ENCODE results near the gene P2RX6. TPM values are rescaled to one million over a fixed set of nuclear protein-coding genes. Genes with fewer than 3 reads are reported as not detected.
A peak's percentile ranks its signal among the peaks of the same experiment; 100 is the strongest.

Gene P2RX6
- total RNA-seq, 5 donors from 2014 or later (not counting 1 experiment from before 2014, with no cell fraction given), result 0.29 to 1.6 (median 1.0) TPM

- CTCF ChIA-PET, result interaction anchor here in 1 of 2 donors (0.9 kb wide), 1 partner anchor 10 kb away, joined by 3 read pairs; the partner anchor contains the start of gene THAP7
- ATAC-seq (replicated peaks in 1 of 4) (no peak), DNase-seq (no peak)
- no peaks in the 10 kb centered on the region for H3K9me3 ChIP-seq
- no peaks in the 10 kb centered on the region for H3K27me3 Mint-ChIP-seq
- 94% methylated on average over 12 of the region's 14 CpGs for WGBS (ENCODE audit: insufficient coverage)
- no peaks in the 10 kb centered on the region for H3K36me3 ChIP-seq (ENCODE audit: control insufficient read depth in 2 of 2, extremely low read depth in 1 of 2, insufficient read depth in 1 of 2, low read length in 1 of 2)
- H3K4me1 ChIP-seq (ENCODE audit: control insufficient read depth in 1 of 2, extremely low read depth in 1 of 2, insufficient read depth in 2 of 2, low read length in 2 of 2), result peaks cover 8 to 25% of the 10 kb centered on the region in 2 experiments
- peak overlapping the region; percentile 67 to 68 for H3K27ac Mint-ChIP-seq
- H3K9me3 Mint-ChIP-seq, result no peaks in the 10 kb centered on the region
- no peak overlapping the region for H3K4me3 ChIP-seq (ENCODE audit: control insufficient read depth in 1 of 2, extremely low read depth in 1 of 2, low read length in 1 of 2)
- POLR2A ChIA-PET, result interaction anchor here in 1 of 2 donors (0.7 kb wide), 1 partner anchor 707 kb away, joined by 15 read pairs; no protein-coding TSS in a partner anchor
- H3K4me3 Mint-ChIP-seq, result peak overlapping the region; percentile 68 to 87 (median 69)
- peak overlapping the region; percentile 79 for H3K27ac ChIP-seq (ENCODE audit: low read length)
- peaks cover 0 to 4% of the 10 kb centered on the region in 2 experiments for H3K27me3 ChIP-seq (replicated peaks in 1 of 2; ENCODE audit: control insufficient read depth in 2 of 2, extremely low read depth in 1 of 2, insufficient read depth in 2 of 2, low read length in 1 of 2)
- H3K36me3 Mint-ChIP-seq, result no peaks in the 10 kb centered on the region
- H3K4me1 Mint-ChIP-seq, result peaks cover 16 to 34% (median 26%) of the 10 kb centered on the region in 3 donors
These were observed 2.2 kb upstream of the P2RX6 start for GRCh38 chr22:21012446-21013407.

- H3K36me3 Mint-ChIP-seq, result no peaks in the 10 kb centered on the region
- Histone ChIP-seq H3K9me3 (no peaks in the 10 kb centered on the region), H3K4me1 (ENCODE audit: control insufficient read depth in 1 of 2, extremely low read depth in 1 of 2, insufficient read depth in 2 of 2, low read length in 2 of 2) (peaks cover 8 to 25% of the 10 kb centered on the region in 2 experiments), H3K36me3 (ENCODE audit: control insufficient read depth in 2 of 2, extremely low read depth in 1 of 2, insufficient read depth in 1 of 2, low read length in 1 of 2) (no peaks in the 10 kb centered on the region), H3K27me3 (replicated peaks in 1 of 2; ENCODE audit: control insufficient read depth in 2 of 2, extremely low read depth in 1 of 2, insufficient read depth in 2 of 2, low read length in 1 of 2) (peaks cover 0 to 4% of the 10 kb centered on the region in 2 experiments), H3K4me3 (ENCODE audit: control insufficient read depth in 1 of 2, extremely low read depth in 1 of 2, low read length in 1 of 2) (peak overlapping the region; percentile 51 to 75), H3K27ac (ENCODE audit: low read length) (peak overlapping the region; percentile 79)
- peak in 1 of 35 experiments; percentile 34 for DNase-seq
- peaks cover 16 to 34% (median 26%) of the 10 kb centered on the region in 3 donors for H3K4me1 Mint-ChIP-seq
- POLR2A ChIA-PET, result no interaction called here
- CTCF ChIA-PET, result interaction anchor here in 1 of 2 donors (0.9 kb wide), 1 partner anchor 11 kb away, joined by 3 read pairs; the partner anchor contains the start of gene THAP7
- peak overlapping the region; percentile 81 to 87 (median 81) for H3K4me3 Mint-ChIP-seq
- ATAC-seq (replicated peaks in 1 of 4), result peak in 2 of 4 experiments; percentile 6 to 10
- H3K27ac Mint-ChIP-seq, result peak overlapping the region; percentile 82 to 93
- no peaks in the 10 kb centered on the region for H3K27me3 Mint-ChIP-seq
- 20% methylated on average over 6 of the region's 24 CpGs for WGBS (ENCODE audit: insufficient coverage)
- no peaks in the 10 kb centered on the region for H3K9me3 Mint-ChIP-seq
These were observed 1.2 kb upstream of the P2RX6 start for GRCh38 chr22:21013657-21014201.

DNA sequence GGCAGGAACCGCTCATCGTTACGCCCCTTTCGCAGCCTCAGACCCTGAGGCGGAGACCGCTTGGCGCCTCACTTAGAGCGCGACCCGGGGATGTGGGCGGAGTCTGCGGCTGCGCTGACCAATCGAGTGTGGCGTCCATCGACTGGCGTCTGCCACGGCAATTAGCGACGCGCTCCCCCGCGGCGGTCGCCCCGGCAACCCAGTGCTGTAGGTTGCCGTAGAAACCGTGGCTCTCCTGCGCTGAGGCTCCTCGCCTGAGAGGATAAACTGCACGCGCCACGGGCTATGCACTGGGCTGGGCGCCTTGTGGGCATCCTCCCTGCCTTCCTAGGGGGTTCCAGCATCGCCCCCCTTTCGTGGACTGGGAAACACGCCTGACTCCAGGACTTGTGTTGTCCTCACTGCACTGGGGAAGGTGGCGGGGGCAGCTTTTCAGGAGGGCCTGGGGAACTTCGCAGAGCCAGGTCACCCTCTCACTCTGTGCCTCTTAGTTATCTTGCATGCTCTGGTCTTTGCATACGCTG is 701 bp upstream of the P2RX6 start:
- ChIA-PET CTCF (no interaction called here), POLR2A (interaction anchor here in 1 of 2 donors (0.6 kb wide), 1 partner anchor 703 kb away, joined by 3 read pairs; no protein-coding TSS in a partner anchor)
- peaks cover 0 to 4% of the 10 kb centered on the region in 2 experiments for H3K27me3 ChIP-seq (replicated peaks in 1 of 2; ENCODE audit: control insufficient read depth in 2 of 2, extremely low read depth in 1 of 2, insufficient read depth in 2 of 2, low read length in 1 of 2)
- under 1% methylated on average over 40 of the region's 40 CpGs for WGBS (ENCODE audit: insufficient coverage)
- DNase-seq (peak; percentile 59 to 91 (median 75)), ATAC-seq (replicated peaks in 1 of 4) (peak; percentile 84 to 93 (median 92))
- peaks cover 16 to 34% (median 26%) of the 10 kb centered on the region in 3 donors for H3K4me1 Mint-ChIP-seq
- peak overlapping the region; percentile 51 to 75 for H3K4me3 ChIP-seq (ENCODE audit: control insufficient read depth in 1 of 2, extremely low read depth in 1 of 2, low read length in 1 of 2)
- peak overlapping the region; percentile 82 to 93 for H3K27ac Mint-ChIP-seq
- H3K9me3 ChIP-seq, result no peaks in the 10 kb centered on the region
- no peaks in the 10 kb centered on the region for H3K27me3 Mint-ChIP-seq
- H3K27ac ChIP-seq (ENCODE audit: low read length), result peak overlapping the region; percentile 79
- peak overlapping the region; percentile 81 to 87 (median 81) for H3K4me3 Mint-ChIP-seq
- H3K4me1 ChIP-seq (ENCODE audit: control insufficient read depth in 1 of 2, extremely low read depth in 1 of 2, insufficient read depth in 2 of 2, low read length in 2 of 2), result peaks cover 8 to 25% of the 10 kb centered on the region in 2 experiments
- no peaks in the 10 kb centered on the region for H3K9me3 Mint-ChIP-seq
- no peaks in the 10 kb centered on the region for H3K36me3 Mint-ChIP-seq
- no peaks in the 10 kb centered on the region for H3K36me3 ChIP-seq (ENCODE audit: control insufficient read depth in 2 of 2, extremely low read depth in 1 of 2, insufficient read depth in 1 of 2, low read length in 1 of 2)

GRCh38 chr22:21015466-21016006 is 571 bp downstream of the P2RX6 start:
- WGBS (ENCODE audit: insufficient coverage), result 79% methylated on average over 5 of the region's 10 CpGs
- Histone ChIP-seq H3K4me3 (ENCODE audit: control insufficient read depth in 1 of 2, extremely low read depth in 1 of 2, low read length in 1 of 2) (no peak overlapping the region), H3K9me3 (no peaks in the 10 kb centered on the region), H3K4me1 (ENCODE audit: control insufficient read depth in 1 of 2, extremely low read depth in 1 of 2, insufficient read depth in 2 of 2, low read length in 2 of 2) (peaks cover 8 to 25% of the 10 kb centered on the region in 2 experiments), H3K36me3 (ENCODE audit: control insufficient read depth in 2 of 2, extremely low read depth in 1 of 2, insufficient read depth in 1 of 2, low read length in 1 of 2) (no peaks in the 10 kb centered on the region), H3K27me3 (replicated peaks in 1 of 2; ENCODE audit: control insufficient read depth in 2 of 2, extremely low read depth in 1 of 2, insufficient read depth in 2 of 2, low read length in 1 of 2) (peaks cover 0 to 6% of the 10 kb centered on the region in 2 experiments), H3K27ac (ENCODE audit: low read length) (no peak overlapping the region)
- Mint-ChIP-seq H3K27me3 (no peaks in the 10 kb centered on the region), H3K36me3 (no peaks in the 10 kb centered on the region), H3K27ac (no peak overlapping the region), H3K4me3 (peak overlapping the region in 2 of 3 donors; percentile 81 to 87), H3K9me3 (no peaks in the 10 kb centered on the region), H3K4me1 (peaks cover 16 to 34% (median 26%) of the 10 kb centered on the region in 3 donors)
- ATAC-seq (replicated peaks in 1 of 4) (no peak), DNase-seq (no peak)
- POLR2A ChIA-PET, result no interaction called here
- CTCF ChIA-PET, result no interaction called here

DNA sequence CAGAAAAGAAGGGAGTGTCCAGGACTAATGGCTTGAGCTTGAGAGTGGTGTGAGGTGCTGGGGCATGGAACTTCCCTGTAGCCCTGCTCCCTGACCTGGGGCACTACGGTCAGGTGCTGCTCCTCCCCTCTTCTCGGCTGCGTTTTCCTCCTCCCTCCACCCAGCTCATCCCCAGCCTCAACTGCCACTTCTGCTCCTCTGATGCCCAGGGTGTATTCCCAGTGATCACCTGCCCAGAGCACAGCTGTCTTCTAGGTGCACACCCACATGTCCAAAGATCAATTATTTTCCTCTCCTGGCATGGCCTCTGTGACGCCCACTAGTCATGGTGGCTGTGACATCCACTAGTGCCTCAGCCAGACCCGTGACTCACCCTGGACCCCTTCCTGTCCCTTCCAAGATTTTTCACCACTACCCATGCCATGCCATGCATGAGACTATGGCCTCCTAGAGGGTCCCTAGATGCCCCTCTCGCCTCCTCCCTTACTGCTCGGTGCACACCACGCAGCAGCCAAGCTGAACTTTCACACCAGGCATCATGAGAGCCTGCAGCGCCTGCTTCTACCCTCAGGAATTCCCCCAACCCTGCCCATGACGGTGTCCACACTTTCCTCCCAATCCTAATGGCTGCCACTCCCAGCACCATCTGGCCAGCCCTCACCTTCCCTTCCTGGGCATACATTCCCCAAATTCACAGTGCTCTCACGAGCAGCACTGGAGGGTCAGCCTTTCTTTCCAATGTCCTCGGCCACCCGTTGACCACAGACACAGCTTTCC is 1.9 kb downstream of the P2RX6 start:
- DNase-seq, result no peak
- Mint-ChIP-seq H3K4me3 (peak overlapping the region in 1 of 3 donors; percentile 36), H3K36me3 (no peaks in the 10 kb centered on the region), H3K27ac (peak overlapping the region in 1 of 2 donors; percentile 45), H3K4me1 (peaks cover 20 to 38% (median 26%) of the 10 kb centered on the region in 3 donors), H3K9me3 (no peaks in the 10 kb centered on the region), H3K27me3 (no peaks in the 10 kb centered on the region)
- Histone ChIP-seq H3K4me3 (ENCODE audit: control insufficient read depth in 1 of 2, extremely low read depth in 1 of 2, low read length in 1 of 2) (no peak overlapping the region), H3K9me3 (no peaks in the 10 kb centered on the region), H3K27me3 (replicated peaks in 1 of 2; ENCODE audit: control insufficient read depth in 2 of 2, extremely low read depth in 1 of 2, insufficient read depth in 2 of 2, low read length in 1 of 2) (peaks cover 0 to 14% of the 10 kb centered on the region in 2 experiments), H3K36me3 (ENCODE audit: control insufficient read depth in 2 of 2, extremely low read depth in 1 of 2, insufficient read depth in 1 of 2, low read length in 1 of 2) (no peaks in the 10 kb centered on the region), H3K4me1 (ENCODE audit: control insufficient read depth in 1 of 2, extremely low read depth in 1 of 2, insufficient read depth in 2 of 2, low read length in 2 of 2) (peaks cover 8 to 25% of the 10 kb centered on the region in 2 experiments), H3K27ac (ENCODE audit: low read length) (no peak overlapping the region)
- WGBS (ENCODE audit: insufficient coverage), result 74% methylated on average over 11 of the region's 13 CpGs
- POLR2A ChIA-PET, result interaction anchor here in 1 of 2 donors (0.7 kb wide), 1 partner anchor 14 kb away, joined by 14 read pairs; no protein-coding TSS in a partner anchor
- CTCF ChIA-PET, result no interaction called here
- ATAC-seq (replicated peaks in 1 of 4), result no peak
